ENCODE results near the gene ACAP2.

ACAP2 gene

DNA sequence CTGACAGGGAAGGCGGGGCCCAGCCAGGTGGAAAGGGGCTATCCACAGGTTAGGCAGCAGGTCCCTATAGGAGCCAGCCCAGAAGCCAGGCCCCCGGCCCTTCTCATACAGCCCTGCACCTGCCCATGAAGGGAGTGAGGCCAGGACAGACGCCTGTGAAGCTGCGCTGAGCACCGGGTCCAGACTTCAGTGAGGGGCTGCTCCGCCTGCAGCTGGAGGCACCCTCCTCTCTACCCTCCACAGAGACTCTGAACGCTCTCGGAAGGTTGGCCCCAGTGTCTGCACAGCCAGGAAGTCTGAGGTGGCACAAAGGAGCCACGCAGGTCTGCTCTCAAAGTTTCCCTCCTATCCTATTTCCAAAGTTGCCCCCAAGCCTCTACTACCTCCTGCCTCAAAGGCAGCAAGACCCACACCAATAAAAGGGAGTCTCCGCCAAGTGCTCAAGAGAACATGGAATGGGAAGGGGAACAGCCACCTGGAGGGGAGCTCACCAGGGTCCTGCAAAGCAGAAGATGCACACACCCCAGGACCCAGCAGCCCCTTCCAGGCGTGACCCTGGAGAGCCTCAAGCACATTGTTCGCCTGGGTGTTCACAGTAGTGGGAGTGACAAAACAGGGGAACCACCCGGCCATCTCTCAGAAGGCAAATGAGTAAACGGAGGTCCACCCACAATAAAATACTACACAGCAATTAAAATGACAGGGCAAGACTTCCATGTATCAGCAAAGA, 191.3 kb downstream of the ACAP2 start:
- TF ChIP-seq, protein P1, sequence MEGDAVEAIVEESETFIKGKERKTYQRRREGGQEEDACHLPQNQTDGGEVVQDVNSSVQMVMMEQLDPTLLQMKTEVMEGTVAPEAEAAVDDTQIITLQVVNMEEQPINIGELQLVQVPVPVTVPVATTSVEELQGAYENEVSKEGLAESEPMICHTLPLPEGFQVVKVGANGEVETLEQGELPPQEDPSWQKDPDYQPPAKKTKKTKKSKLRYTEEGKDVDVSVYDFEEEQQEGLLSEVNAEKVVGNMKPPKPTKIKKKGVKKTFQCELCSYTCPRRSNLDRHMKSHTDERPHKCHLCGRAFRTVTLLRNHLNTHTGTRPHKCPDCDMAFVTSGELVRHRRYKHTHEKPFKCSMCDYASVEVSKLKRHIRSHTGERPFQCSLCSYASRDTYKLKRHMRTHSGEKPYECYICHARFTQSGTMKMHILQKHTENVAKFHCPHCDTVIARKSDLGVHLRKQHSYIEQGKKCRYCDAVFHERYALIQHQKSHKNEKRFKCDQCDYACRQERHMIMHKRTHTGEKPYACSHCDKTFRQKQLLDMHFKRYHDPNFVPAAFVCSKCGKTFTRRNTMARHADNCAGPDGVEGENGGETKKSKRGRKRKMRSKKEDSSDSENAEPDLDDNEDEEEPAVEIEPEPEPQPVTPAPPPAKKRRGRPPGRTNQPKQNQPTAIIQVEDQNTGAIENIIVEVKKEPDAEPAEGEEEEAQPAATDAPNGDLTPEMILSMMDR (IDR thresholded peaks at IDR 0.05; ENCODE audit: low read depth, low read length): no peak
- no peak overlapping the region for H3K4me3 ChIP-seq (ENCODE audit: low read depth, low read length)

- H3K4me3 ChIP-seq (ENCODE audit: low read depth, low read length): no peak overlapping the region
- TF ChIP-seq, protein P1 (IDR thresholded peaks at IDR 0.05; ENCODE audit: low read depth, low read length): no peak
These were observed 192.2 kb downstream of the ACAP2 start for GRCh38 chr3:195250473-195251251.

DNA sequence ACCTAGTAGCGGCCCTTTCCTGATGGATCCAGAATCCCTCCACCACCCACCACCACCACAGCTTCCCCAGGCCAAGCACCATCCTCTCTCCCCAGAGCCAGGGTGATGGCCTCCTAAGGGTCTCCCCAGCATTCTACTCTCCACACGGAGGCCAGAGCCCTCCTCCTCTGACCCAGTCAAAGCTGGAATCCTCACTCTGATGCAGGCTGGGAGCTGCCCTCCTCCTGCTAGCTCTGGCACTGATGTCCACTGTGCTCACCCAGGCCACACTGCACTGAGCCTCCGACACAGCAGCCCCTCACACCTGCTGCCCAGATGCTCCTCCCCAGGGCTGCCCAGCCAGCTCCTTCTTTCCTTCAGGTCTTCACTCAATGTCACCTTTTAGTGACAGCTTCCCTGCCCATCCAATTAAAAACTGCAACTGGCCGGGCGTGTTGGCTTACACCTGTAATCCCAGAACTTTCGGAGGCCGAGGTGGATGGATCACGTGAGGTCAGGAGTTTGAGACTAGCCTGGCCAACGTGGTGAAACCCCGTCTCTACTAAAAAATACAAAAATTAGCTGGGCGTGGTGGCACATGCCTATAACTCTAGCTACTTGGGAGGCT, 192.9 kb downstream of the ACAP2 start:
- TF ChIP-seq, protein P1 (IDR thresholded peaks at IDR 0.05; ENCODE audit: low read depth, low read length): no peak
- H3K4me3 ChIP-seq (ENCODE audit: low read depth, low read length): no peak overlapping the region

GRCh38 chr3:195249057-195249770, 193.6 kb downstream of the ACAP2 start:
- TF ChIP-seq, protein P1 (IDR thresholded peaks at IDR 0.05; ENCODE audit: low read depth, low read length): no peak
- no peak overlapping the region for H3K4me3 ChIP-seq (ENCODE audit: low read depth, low read length)

GRCh38 chr3:195248281-195248680, 194.5 kb downstream of the ACAP2 start:
- no peak overlapping the region for H3K4me3 ChIP-seq (ENCODE audit: low read depth, low read length)
- TF ChIP-seq, protein P1 (IDR thresholded peaks at IDR 0.05; ENCODE audit: low read depth, low read length): no peak

DNA sequence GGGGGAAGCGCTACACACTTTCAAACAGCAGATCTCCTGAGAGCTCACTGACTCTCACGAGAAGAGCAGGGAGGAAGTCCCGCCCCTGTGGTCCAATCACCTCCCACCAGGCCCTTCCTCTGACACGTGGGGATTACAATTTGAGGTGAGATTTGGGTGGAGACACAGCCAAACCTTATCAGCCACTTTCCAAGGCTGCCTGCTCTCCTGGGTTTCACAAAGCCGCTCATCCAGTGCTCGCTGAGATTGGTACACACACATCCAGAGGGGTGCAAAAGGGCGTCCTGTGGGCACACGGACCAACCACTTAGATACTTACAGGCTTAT, 195.0 kb downstream of the ACAP2 start:
- TF ChIP-seq, protein P1 (IDR thresholded peaks at IDR 0.05; ENCODE audit: low read depth, low read length): no peak
- H3K4me3 ChIP-seq (ENCODE audit: low read depth, low read length): no peak overlapping the region

Data from WI38 (cell line).